Hematopoietic multipotent progenitor cell treated with erythropoietin and hydrocortisone succinate and interleukin-3 and kit ligand, for 15 days (in vitro differentiated cells): Measurements from ENCODE around the gene JSRP1.

ENCODE experiments used
- DNase-seq: peaks from one replicate; pipeline ENCODE4 v3.0.0-alpha.2; 2015; ENCODE audit warnings: low spot score

JSRP1 gene

GRCh38 chr19:2246801-2247361 lies 9.3 kb downstream of the JSRP1 start:
- DNase-seq, result no peak

GRCh38 chr19:2246014-2246620 lies 10.1 kb downstream of the JSRP1 start:
- no peak for DNase-seq

- DNase-seq, result no peak
These were observed 10.9 kb downstream of the JSRP1 start for GRCh38 chr19:2245273-2245672.

GRCh38 chr19:2244486-2244885 lies 11.7 kb downstream of the JSRP1 start:
- no peak for DNase-seq

- DNase-seq, result no peak
These were observed 12.1 kb downstream of the JSRP1 start for GRCh38 chr19:2244125-2244411.

GRCh38 chr19:2243274-2244124 lies 12.7 kb downstream of the JSRP1 start:
- no peak for DNase-seq

- DNase-seq, result no peak
These were observed 13.4 kb downstream of the JSRP1 start for GRCh38 chr19:2242816-2243215.

- no peak for DNase-seq
These were observed 14.1 kb downstream of the JSRP1 start for GRCh38 chr19:2242092-2242537.

- DNase-seq, result no peak
These were observed 15.1 kb downstream of the JSRP1 start for GRCh38 chr19:2240881-2241760.

- peak; percentile 19 for DNase-seq
These were observed 16.1 kb downstream of the JSRP1 start for GRCh38 chr19:2239771-2240770.

- DNase-seq, result no peak
These were observed 17.0 kb downstream of the JSRP1 start for GRCh38 chr19:2239173-2239572.

GRCh38 chr19:2237869-2238153 lies 18.4 kb downstream of the JSRP1 start:
- DNase-seq, result no peak

GRCh38 chr19:2237051-2237868 lies 19.0 kb downstream of the JSRP1 start:
- DNase-seq, result no peak

GRCh38 chr19:2236314-2237050 lies 19.7 kb downstream of the JSRP1 start, which contains the start of the genes PLEKHJ1 and SF3A2:
PLEKHJ1 (minus strand) TSS chr19:2236329; CDS start chr19:2236248, 81 bp downstream.
SF3A2 (plus strand) TSS chr19:2236824; CDS start chr19:2243419, 6,595 bp downstream.
- peak; percentile 97 for DNase-seq

- DNase-seq, result no peak
These were observed 20.2 kb downstream of the JSRP1 start for GRCh38 chr19:2236064-2236313.

- peak; percentile 13 for DNase-seq
These were observed 20.7 kb downstream of the JSRP1 start for GRCh38 chr19:2235381-2236063.

- no peak for DNase-seq
These were observed 21.2 kb downstream of the JSRP1 start for GRCh38 chr19:2234996-2235380.

- no peak for DNase-seq
These were observed 22.5 kb downstream of the JSRP1 start for GRCh38 chr19:2233601-2234280.
